NCI-H2196 treated with DMSO at 0.1 percent for 48 hours (cell line): ENCODE results near the gene AFAP1.
A peak's percentile ranks its signal among the peaks of the same experiment; 100 is the strongest.

Experiments used
- DNase-seq: peaks from one replicate; lab custom pipeline; 2025; ENCODE audit not compliant: unreplicated experiment; lab: John Stamatoyannopoulos, UW

The AFAP1 gene

GRCh38 chr4:7772711-7773385 is 166.8 kb downstream of the AFAP1 start:
- no peak for DNase-seq

DNA sequence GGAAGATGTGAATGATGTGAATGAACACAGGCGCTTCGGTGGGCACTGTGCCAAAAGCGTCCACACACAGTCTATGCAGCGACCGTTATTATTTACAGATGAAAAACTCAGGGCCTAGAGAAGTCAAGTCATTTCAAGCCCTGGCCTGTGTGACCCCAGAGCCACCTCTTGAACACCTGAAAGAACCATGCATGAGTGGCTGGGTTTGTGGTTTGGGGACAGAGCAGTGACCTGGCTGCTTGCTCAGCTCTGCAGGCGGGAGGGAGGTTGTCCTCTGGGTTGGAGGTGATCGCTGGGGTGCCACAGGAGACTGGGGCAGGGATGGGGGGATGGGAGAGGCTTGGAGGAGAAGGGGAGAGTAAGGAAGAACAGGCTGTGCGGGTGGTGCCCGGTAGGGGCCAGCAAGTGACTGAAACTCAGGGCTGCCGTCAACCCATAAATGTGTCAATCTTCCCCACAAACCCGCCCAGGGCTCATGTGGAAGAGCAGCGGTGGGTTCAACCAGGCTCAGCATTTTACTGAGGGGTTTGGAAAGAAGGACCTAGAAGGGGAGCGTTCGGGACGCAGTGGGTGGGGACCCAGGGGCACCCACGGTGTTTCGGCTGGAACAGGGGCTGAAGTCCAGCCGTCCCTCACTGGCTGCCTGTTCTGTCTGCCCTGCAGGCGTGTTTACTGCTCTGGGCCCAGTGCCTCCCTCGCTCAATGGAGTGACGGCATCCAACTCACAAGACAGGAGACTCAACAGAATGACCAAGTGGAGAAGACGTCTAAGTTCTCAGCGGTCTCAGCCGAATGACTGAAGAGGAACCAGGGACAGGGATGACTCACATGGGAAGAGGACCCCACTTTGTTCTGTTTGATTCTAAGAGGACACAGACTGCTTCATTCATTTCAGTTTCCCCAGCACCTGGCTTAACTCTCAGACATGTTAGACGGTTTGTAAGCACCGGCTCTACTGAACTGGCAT is 167.8 kb downstream of the AFAP1 start:
- no peak for DNase-seq

- no peak for DNase-seq
These were observed 168.6 kb downstream of the AFAP1 start for GRCh38 chr4:7771056-7771455.

DNA sequence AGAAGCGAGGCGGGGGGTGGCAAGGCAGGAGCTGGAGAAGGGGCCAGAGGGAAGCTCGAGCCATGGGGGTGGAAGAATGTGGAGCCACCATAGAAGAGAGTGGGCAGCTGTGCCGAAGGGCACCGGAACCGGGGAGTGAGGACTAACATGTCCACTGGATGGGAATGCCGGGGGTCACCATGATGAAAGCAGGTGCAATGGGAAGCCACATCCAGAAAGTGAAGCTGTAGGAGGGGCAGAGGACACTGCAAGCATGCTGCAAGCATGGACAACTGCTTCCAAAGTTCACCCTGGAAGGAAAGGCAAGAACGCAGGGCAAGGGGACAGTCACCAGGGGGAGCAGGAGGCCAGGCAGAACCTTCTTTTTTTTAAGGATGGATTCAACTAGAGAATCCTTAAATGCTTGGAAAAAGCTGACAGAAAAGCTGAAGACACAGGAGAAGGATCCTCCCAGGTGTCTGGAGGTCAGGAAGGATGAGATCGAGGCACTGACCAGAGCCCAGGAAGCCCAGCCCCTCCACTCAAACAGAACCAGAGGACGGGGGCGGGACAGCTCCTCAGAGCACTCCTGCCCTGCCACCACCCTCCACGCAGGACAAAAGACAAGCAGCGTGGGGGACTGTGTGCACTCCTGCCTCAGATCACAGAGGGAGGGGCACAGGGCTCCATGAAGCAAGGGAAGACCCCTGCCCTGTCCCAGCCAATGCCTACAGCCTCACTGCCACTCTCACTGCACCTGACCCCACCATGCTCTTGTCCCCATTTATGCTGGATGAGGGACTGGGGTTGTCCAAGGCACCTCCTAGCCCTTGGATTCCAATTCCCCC is 169.2 kb downstream of the AFAP1 start:
- DNase-seq: peak; percentile 11

DNA sequence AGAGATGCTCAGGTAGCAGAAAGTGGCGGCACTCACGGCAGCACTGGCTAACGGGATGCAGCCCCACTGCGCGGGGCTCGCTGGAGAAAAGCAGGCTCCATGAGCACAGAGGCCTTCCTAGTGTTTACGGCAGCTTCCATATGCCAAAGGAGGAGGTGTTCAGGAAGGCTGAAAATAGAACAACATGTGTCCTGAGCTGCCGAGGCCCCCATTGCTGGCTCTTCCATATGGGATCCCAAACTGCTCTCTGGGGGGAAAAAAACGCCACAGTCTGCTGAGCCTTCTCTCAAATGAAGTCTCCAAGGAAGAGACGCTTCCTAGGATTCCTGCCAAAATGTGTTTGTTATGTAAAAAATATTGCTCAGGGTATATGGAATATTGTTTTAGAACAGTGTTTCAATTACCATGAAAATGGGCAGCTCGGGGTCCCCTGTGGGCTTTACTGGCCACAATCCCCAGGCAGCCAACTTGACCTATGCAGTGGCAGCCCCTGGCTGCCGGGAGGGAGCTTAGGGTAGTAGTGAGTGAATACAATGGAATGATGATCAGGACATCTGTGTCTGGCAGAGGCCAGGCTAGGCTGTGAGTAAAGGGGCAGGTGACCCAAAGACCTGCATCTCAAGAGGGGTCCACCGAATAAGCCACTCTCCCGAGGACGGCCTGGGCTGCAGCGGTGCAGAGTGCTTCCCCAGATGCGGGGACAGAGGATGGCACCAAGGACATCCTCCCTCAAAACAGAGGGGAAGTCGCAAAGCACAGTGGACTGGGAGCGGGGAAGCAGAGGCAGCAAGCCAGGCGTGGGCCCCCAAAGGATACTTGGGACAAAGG is 170.1 kb downstream of the AFAP1 start:
- no peak for DNase-seq

DNA sequence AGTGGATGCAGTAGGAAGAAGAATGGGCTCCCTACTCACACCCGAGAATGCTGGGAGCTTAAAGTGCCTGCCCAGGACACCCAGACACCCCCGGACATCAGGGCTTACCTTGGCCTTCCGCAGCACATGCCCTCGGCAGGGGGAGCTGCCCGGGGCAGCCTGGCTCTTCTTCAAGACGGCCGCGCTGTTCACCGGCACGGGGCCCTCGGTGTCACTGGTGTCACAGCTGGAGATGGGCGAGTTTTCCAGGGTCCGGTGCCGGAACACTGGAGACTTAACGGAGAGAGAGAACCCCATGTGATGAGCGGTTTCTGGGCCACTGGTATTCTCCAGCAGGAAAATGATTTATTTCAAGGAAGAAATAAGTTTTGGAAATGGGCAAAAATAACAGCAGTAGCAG is 170.9 kb downstream of the AFAP1 start:
- DNase-seq: no peak

DNA sequence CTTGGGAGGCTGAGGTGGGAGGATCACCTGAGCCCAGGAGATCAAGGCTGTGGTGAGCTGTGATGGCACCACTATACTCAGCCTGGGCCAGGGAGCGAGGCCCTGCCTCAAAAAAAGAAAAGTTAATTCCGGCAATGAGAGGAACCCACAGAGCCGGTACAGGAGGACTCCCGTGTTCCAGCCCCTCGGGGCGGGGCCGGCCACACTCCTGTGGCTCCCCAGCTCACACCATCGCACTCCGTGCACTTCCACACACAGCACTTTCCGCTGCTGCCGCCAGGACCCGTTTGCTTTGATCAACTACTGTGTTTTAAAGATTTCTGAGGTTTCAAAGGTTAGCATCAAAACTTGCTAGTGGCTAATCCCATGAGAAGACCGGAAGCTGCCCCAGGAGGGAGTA is 171.7 kb downstream of the AFAP1 start:
- no peak for DNase-seq

GRCh38 chr4:7767526-7767925 is 172.1 kb downstream of the AFAP1 start:
- DNase-seq: no peak

DNA sequence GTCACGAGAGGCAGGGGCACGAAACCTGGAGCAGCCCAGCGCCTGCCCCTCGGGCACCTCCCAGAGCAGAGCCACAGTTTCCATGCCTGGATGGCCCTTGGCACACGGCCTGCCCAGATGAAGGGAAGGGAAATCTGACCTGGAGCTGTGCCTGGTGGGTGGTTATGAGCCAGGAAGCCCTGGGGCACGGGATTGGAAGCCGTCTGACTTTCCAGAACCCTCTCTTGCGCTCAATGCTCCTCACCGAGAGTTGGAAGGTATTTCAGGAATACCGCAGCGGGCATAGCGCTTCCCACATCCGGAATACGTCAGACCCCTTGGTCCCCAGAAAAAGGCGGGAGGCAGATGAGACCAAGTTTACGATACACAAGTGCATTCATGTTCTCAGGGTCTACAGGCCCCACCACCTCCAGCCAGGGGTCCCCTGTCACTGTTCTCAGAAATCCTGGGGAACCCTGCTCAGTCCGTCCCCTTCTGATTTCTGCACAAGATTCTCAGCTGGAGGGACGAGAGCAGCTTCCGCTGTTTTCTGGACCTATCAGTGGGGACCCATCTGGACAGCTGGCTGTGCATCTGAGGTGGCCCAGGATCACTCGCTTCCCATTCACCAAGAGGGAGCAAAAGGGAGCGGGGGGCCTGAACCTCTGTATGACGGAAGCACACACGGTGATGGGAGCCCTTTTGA is 172.9 kb downstream of the AFAP1 start:
- DNase-seq: no peak

GRCh38 chr4:7766086-7766485 is 173.6 kb downstream of the AFAP1 start:
- DNase-seq: no peak

- DNase-seq: no peak
These were observed 174.0 kb downstream of the AFAP1 start for GRCh38 chr4:7765666-7766065.

DNA sequence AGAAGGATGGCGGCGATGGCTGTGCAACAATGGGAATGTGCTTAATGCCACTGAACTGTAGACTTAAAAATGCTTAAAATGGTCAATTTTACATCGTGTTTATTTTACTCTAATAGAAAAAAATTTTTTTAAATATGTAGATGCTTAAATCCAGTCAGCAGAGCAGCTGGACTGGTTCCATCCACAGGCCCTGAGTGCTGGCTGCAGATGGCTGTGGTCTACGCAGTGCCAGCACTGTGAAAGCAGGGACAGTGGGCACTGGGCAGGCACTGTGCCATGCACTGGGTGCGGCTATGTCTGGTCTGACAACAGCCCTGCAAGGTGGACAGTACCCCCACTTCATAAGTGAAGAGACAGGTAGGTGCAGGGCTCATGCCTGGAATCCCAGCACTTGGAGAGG is 175.2 kb downstream of the AFAP1 start:
- DNase-seq: no peak

- no peak for DNase-seq
These were observed 175.9 kb downstream of the AFAP1 start for GRCh38 chr4:7763788-7764187.

GRCh38 chr4:7763106-7763505 is 176.6 kb downstream of the AFAP1 start:
- no peak for DNase-seq

DNA sequence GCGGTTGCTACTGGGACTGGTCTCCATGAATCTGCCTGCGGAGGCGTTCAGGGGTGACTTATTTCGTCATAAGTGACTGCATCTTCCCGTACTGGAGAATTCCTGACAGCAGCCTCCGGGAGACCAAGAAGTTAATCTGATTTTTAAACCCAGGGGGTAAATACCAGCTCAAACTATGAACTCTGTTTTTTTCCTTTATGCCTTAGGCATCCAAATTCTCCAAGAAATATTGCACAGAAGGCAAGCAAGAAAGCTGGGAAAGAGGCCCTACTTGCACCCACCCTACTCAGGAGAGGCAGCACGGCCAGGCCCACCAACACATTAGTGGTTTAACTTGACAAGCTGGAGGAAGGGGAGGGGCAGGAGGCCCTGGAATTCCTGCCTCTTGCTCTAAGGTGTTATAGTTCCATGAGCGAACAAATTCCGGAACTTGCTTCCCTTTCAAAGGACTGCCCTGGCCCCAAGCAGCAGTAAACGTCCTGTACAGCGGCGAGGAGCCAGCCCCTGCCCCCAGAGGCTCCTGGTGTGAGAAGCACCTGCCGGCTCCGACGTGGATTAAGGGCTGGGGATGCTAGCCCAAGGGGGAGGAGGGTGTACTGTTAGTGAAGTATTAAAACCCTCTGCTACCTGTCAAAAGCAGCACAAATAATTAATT is 177.2 kb downstream of the AFAP1 start:
- no peak for DNase-seq

- DNase-seq: no peak
These were observed 177.9 kb downstream of the AFAP1 start for GRCh38 chr4:7761720-7762119.

DNA sequence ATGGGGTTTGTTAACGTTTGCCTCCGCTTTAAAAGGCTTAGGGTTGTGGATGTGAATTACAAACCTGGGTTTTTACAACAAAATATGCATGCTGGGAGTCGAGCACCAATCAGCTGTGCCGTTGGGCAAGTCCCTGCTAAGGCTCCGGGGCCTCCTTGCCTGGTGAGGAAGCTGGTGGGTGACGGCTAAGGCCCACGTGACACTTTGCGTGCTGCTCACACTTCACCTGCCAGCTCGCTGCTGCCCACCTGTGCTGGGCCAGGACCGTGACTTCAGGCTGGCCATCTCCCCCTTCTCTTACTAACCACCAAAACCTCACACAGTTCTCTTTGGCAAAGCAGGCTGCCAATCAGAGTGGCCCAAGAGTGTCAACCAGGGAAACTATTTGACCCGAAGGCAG is 178.3 kb downstream of the AFAP1 start:
- no peak for DNase-seq

DNA sequence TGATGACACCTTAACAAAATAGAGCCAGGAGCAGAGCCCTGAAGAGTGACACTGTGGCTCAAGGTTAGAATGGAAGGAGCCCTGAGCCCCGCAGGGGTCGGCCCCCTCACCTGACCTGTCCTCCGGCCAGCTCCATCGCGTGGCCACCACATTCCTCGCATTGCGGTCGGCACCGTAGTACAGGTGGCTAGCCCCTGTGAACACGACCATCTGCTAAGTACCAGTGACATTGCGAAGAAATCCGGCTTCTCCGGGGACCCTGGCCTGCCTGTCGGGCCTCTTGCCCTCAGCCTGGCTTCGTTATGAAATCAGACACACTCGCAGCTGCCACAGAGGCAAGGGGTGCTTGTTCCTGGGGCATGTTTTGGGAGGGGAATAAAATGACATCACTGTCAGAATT is 179.0 kb downstream of the AFAP1 start:
- DNase-seq: no peak

DNA sequence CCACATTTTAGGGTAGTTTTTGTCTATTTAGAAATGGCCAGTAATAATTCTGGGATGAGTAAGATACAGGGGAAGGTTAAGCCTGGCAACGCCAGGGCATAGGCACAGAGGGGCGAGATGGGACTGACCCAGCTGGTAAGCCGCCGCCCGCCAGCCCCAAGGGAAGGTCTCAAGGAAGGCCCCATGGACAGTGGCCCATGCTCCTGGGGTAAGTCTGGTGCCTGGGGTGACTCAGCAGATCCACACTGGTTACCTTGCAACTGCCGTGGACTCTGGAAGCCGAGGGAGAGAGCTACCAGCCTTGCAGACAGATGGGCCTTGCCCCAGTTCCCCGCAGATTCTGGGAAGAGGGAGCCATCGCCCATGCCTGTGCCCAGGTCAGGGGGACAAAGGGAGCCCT is 179.4 kb downstream of the AFAP1 start:
- no peak for DNase-seq

- DNase-seq: no peak
These were observed 180.0 kb downstream of the AFAP1 start for GRCh38 chr4:7759635-7760034.
